Thyroid gland (tissue), 4 donors: ENCODE data around the gene GNPTG. TPM values are rescaled to one million over a fixed set of nuclear protein-coding genes. Genes with fewer than 3 reads are reported as not detected.

Source experiments
- DNase-seq, 2 donors: peaks; one replicate each; pipeline ENCODE4 v3.0.0-alpha.2; 2019
- H3K27ac ChIP-seq, 3 donors: fragments of 200-600 bp; sonication (generic); 1 replicate in 2 of 3; 2 replicates in 1 of 3; pipeline ENCODE4 v1.5.1; 2016 to 2019; ENCODE audit warnings: mild to moderate bottlenecking in 1 of 3, moderate library complexity in 1 of 3
- H3K27me3 ChIP-seq: fragments of 200-600 bp; sonication (generic); one replicate; pipeline ENCODE4 v1.5.1; 2019
- H3K36me3 ChIP-seq, 2 donors: fragments of 200-600 bp; sonication (generic); one replicate each; pipeline ENCODE4 v1.5.1; 2016 to 2019
- H3K4me1 ChIP-seq, 2 donors: fragments of 200-600 bp; sonication (generic); one replicate each; pipeline ENCODE4 v1.5.1; 2017 to 2019
- H3K4me3 ChIP-seq, 3 donors: fragments of 200-600 bp; sonication (generic); replicated peaks in 1 of 3; 1 replicate in 2 of 3; 2 replicates in 1 of 3; pipeline ENCODE4 v1.5.1; 2016; ENCODE audit warnings: mild to moderate bottlenecking in 1 of 3
- H3K9me3 ChIP-seq: fragments of 200-600 bp; sonication (generic); one replicate; pipeline ENCODE4 v1.5.1; 2017
- POLR2A ChIP-seq, 2 donors: fragments of 450-650 bp; IDR thresholded peaks; one replicate each; pipeline ENCODE4 v1.6.1; 2017; ENCODE audit warnings: antibody characterized with exemption in 2 of 2, mild to moderate bottlenecking in 2 of 2, moderate library complexity in 1 of 2
- WGBS, 2 donors: methylation state at CpG; one replicate each; pipeline ENCODE4 v1.1.5; 2017; 5-methylcytosine and 5-hydroxymethylcytosine counted together
- intact Hi-C: fragments of 100-400 bp; cut with DNase I; formaldehyde crosslinking; loops from one replicate; pipeline ENCODE4 v1.15.1; 2023
- total RNA-seq, 4 donors: library from RNA; depleted of rRNA; stranded (reverse); fragments of >200 nt; gene quantifications; one replicate each; pipeline ENCODE4 v1.2.3, GENCODE V29; 2016
- TF ChIP-seq, protein P1 (sequence below), 6 experiments: fragments of 200-600 bp in 3 of 6; fragments of 450-650 bp in 3 of 6; sonication (generic) in 3 of 6; IDR thresholded peaks; one replicate each; pipeline ENCODE4 v1.5.1; 2016 to 2019; ENCODE audit warnings: antibody characterized with exemption in 6 of 6, mild to moderate bottlenecking in 2 of 6, inconsistent platforms in 1 of 6, moderate library complexity in 1 of 6

The GNPTG gene
- total RNA-seq, 4 donors from 2014 or later: 53.6 to 121 (median 70.0) TPM

DNA sequence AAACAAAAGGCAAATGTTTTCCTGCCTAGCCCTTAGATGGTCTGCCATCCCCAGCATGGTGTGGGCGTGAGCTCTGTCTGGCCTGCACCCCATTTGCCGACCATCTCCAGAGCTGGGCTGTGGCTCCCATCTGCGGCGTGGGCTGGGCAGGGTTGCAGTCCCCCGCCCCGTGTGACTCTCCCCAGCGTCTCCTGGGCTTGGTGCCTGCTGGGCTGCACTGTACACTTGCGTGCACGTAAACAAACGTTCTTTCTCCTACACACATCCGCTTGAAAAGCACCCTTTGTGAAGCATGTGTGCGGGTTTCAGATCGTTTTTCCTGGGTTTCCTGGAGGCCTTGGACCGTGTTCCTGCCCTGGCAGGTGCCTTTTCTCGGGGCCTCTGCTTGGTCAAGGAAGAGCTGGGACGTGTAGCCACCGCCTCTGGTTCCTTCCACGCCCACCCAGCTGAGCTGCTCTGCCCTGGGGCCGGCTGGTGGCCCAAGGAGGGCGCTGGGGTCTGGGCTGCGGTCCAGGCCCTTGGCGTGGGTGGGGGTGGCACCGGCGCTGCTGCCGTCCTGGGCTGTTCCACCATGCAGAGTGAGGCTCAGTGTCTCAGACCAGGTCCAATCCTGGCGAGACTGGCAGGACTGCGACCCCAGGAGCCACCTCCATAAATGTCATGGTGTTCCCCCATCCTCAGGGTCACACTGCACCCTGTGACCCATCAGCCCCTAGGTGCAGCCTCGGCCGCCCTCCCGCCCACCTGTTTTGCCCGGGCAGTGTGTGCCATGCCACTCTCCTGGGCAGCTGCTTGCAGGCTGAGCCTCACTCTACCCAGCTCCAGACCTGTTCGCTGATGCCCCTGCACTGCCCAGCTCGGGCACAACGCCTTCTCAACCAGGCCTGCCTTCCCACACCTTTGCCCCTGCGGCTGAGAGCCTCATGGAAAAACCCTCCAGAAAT is 28.2 kb upstream of the GNPTG start:
- Histone ChIP-seq H3K4me3 (no peak overlapping the region), H3K27me3 (no peaks in the 10 kb centered on the region), H3K4me1 (no peaks in the 10 kb centered on the region), H3K27ac (no peak overlapping the region), H3K36me3 (peaks cover 53 to 57% of the 10 kb centered on the region in 2 donors), H3K9me3 (no peaks in the 10 kb centered on the region)
- intact Hi-C loops: no loop called here
- no peak for DNase-seq
- TF ChIP-seq POLR2A (IDR thresholded peaks at IDR 0.05): no peak
- WGBS, 2 donors: 88 to 91% methylated on average over 31 to 33 of the region's 35 CpGs

DNA sequence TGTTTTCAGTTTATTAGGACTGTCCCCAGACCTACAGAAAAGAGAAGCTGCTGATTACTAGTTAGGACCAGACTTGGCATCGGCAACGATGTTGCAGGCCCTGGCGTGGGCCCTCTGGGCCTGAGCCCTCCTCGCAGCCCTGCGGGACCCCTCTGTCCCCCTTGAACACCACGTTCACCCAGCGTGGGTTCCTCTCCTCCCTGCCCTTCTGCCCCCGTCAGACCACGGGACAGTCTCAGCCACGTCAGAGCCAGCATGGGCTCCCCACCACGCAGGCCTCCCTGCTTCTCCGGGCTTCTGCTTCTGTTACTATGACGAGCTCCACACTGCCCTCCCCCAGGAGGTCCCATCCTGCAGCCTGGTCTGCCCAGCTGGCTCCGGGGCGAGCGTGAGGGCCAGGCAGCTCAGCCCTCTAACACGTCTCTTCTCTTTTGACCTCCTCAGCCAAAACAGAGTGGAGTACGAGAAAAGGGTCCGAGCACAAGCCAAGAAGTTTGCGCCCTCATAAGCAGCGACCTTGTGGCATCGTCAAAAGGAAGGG is 27.4 kb upstream of the GNPTG start:
- H3K27ac ChIP-seq: no peak overlapping the region
- H3K9me3 ChIP-seq: no peaks in the 10 kb centered on the region
- H3K27me3 ChIP-seq: no peaks in the 10 kb centered on the region
- no peaks in the 10 kb centered on the region for H3K4me1 ChIP-seq
- TF ChIP-seq, protein P1, sequence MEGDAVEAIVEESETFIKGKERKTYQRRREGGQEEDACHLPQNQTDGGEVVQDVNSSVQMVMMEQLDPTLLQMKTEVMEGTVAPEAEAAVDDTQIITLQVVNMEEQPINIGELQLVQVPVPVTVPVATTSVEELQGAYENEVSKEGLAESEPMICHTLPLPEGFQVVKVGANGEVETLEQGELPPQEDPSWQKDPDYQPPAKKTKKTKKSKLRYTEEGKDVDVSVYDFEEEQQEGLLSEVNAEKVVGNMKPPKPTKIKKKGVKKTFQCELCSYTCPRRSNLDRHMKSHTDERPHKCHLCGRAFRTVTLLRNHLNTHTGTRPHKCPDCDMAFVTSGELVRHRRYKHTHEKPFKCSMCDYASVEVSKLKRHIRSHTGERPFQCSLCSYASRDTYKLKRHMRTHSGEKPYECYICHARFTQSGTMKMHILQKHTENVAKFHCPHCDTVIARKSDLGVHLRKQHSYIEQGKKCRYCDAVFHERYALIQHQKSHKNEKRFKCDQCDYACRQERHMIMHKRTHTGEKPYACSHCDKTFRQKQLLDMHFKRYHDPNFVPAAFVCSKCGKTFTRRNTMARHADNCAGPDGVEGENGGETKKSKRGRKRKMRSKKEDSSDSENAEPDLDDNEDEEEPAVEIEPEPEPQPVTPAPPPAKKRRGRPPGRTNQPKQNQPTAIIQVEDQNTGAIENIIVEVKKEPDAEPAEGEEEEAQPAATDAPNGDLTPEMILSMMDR (IDR thresholded peaks at IDR 0.05): no peak
- no peak for TF ChIP-seq POLR2A (IDR thresholded peaks at IDR 0.05)
- H3K4me3 ChIP-seq: no peak overlapping the region
- H3K36me3 ChIP-seq: peaks cover 46 to 49% of the 10 kb centered on the region in 2 donors
- intact Hi-C loops: no loop called here
- DNase-seq: no peak
- WGBS, 2 donors: 81 to 87% methylated on average over 22 of the region's 22 CpGs

DNA sequence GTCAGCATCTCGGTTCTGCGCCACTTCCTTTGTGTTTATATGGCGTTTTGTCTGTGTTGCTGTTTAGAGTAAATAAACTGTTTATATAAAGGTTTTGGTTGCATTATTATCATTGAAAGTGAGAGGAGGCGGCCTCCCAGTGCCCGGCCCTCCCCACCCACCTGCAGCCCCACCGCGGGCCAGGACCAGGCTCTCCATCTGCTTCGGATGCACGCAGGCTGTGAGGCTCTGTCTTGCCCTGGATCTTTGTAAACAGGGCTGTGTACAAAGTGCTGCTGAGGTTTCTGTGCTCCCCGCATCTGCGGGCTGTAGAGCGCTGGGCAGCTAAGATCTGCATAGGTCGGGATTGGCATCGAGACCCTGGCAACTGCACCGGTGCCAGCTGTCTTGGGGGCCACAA is 26.5 kb upstream of the GNPTG start:
- Histone ChIP-seq H3K9me3 (no peaks in the 10 kb centered on the region), H3K36me3 (peaks cover 37 to 40% of the 10 kb centered on the region in 2 donors), H3K27ac (no peak overlapping the region), H3K27me3 (no peaks in the 10 kb centered on the region), H3K4me3 (no peak overlapping the region), H3K4me1 (no peaks in the 10 kb centered on the region)
- intact Hi-C loops: no loop called here
- DNase-seq: no peak
- WGBS, 2 donors: 88 to 93% methylated on average over 9 to 15 of the region's 15 CpGs
- TF ChIP-seq POLR2A (IDR thresholded peaks at IDR 0.05): no peak
- TF ChIP-seq, protein P1 (IDR thresholded peaks at IDR 0.05): no peak

DNA sequence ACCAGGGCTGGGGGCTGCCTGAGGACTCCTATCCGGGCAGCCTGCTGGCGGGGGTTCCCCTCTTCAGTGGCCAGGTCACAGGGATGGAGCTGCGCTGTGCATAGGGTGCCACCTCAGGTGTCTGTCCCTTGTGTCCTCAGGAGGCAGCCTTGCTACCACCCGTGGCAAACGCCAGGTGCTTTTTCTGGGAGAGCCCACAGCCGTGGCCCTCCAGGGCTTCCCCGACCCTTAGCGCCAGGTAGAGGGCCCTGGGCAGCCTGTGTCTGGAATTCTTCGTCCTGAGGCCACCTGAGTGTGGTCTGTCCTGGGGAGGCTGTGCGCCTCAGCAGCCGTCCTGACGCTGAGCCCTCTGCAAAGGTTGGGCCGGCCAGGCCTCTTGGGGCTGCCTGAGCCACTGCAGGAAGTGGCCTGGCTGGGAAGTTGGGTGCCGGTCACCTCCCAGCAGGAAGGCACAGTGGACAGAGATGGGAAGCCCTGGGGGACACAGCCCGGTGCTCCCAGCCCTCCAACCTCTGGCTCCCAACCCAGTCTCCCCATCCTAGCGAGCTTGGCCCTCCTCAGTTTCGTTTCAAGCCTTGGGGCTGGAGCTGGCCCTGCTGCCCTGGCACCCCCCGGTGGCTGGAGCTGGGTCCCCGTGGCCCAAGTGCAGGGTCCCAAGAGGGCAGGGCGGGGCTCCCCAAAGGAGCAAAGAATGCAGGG is 25.9 kb upstream of the GNPTG start:
- intact Hi-C loops: no loop called here
- WGBS, 2 donors: 84% methylated on average over 8 of the region's 20 CpGs; no CpG with 5 or more reads in 1 of the 2 donors
- no peak overlapping the region for H3K27ac ChIP-seq

DNA sequence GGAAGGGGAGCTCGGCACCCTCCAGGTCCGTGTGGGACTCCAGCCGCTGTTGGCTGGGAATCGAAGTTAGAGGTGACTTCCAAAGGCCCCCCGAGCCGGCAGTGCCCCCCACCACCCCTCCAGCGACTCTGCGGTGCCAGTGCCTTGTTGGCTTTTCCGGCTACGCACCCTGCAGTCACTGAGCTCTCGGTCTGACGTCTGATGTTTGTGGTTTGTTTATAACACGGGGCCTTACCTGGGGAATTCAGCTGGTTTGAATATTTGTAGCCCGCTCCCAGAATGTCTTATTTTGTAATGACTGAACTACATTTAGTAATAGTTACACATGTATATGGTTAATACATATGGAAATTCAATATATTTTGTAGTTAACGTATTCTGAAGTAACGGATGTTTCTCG is 25.3 kb upstream of the GNPTG start:
- 80 to 86% methylated on average over 13 to 16 of the region's 17 CpGs for WGBS, 2 donors

More for the DNA sequence above, 25.9 kb upstream of the GNPTG start:
- no peak for DNase-seq
- Histone ChIP-seq H3K4me1 (no peaks in the 10 kb centered on the region), H3K4me3 (no peak overlapping the region), H3K27me3 (no peaks in the 10 kb centered on the region), H3K36me3 (peaks cover 31 to 34% of the 10 kb centered on the region in 2 donors), H3K9me3 (no peaks in the 10 kb centered on the region)
- TF ChIP-seq POLR2A (IDR thresholded peaks at IDR 0.05): no peak
- TF ChIP-seq, protein P1 (IDR thresholded peaks at IDR 0.05): no peak

More for the DNA sequence above, 25.3 kb upstream of the GNPTG start:
- no peak overlapping the region for H3K4me3 ChIP-seq
- H3K36me3 ChIP-seq: peaks cover 28% of the 10 kb centered on the region in 2 donors
- no peak overlapping the region for H3K27ac ChIP-seq
- no peak for DNase-seq
- peaks cover 2 to 4% of the 10 kb centered on the region in 2 donors for H3K4me1 ChIP-seq
- no peaks in the 10 kb centered on the region for H3K9me3 ChIP-seq
- H3K27me3 ChIP-seq: no peaks in the 10 kb centered on the region
- intact Hi-C loops: no loop called here
- TF ChIP-seq, protein P1 (IDR thresholded peaks at IDR 0.05): no peak
- no peak for TF ChIP-seq POLR2A (IDR thresholded peaks at IDR 0.05)
